Eye (tissue), 1 donor: ENCODE measurements around the gene HEMGN.

Source experiments
- DNase-seq: peaks from one replicate; pipeline ENCODE4 v3.0.0-alpha.2; 2015

Gene HEMGN

GRCh38 chr9:97895211-97895610 is 42.8 kb downstream of the HEMGN start:
- DNase-seq = no peak

- DNase-seq = no peak
These were observed 45.6 kb downstream of the HEMGN start for GRCh38 chr9:97892421-97892820.

- no peak for DNase-seq
These were observed 46.2 kb downstream of the HEMGN start for GRCh38 chr9:97891736-97892135.

GRCh38 chr9:97889941-97890887 is 47.8 kb downstream of the HEMGN start:
- DNase-seq = no peak

- no peak for DNase-seq
These were observed 57.6 kb downstream of the HEMGN start for GRCh38 chr9:97880336-97880735.
